Fibroblast of the aortic adventitia (primary cell): Measurements from ENCODE around the gene PODXL2. TPM values are rescaled to one million over a fixed set of nuclear protein-coding genes. Genes with fewer than 3 reads are reported as not detected.

Experiments used
- DNase-seq: peaks from one replicate; pipeline ENCODE4 v3.0.0-alpha.2; 2010; ENCODE audit warnings: low read depth
- H3K4me3 ChIP-seq: 2 replicates; pipeline ENCODE4 v1.5.1; 2011; ENCODE audit warnings: low read depth, mild to moderate bottlenecking, control low read depth, low read length, moderate library complexity
- CTCF ChIP-seq: IDR thresholded peaks from 2 replicates; pipeline ENCODE4 v1.5.1; 2011; ENCODE audit warnings: mild to moderate bottlenecking, low read length, control low read depth, inconsistent platforms; ENCODE audit not compliant: insufficient read depth
- total RNA-seq: library from RNA; depleted of rRNA; stranded (reverse); fragments of >200 nt; gene quantifications from 2 replicates; pipeline ENCODE4 v1.2.3, GENCODE V29; 2012; ENCODE audit warnings: low replicate concordance

PODXL2 gene
- total RNA-seq, 1 donor = 1.3 TPM

GRCh38 chr3:127665586-127665985 lies 36.6 kb downstream of the PODXL2 start:
- no peak for DNase-seq
- no peak for TF ChIP-seq CTCF
- H3K4me3 ChIP-seq = no peak overlapping the region

- no peak for TF ChIP-seq CTCF
- H3K4me3 ChIP-seq = no peak overlapping the region
- DNase-seq = no peak
Measured at GRCh38 chr3:127666676-127667075, 37.7 kb downstream of the PODXL2 start.

GRCh38 chr3:127667119-127667681 lies 38.2 kb downstream of the PODXL2 start:
- no peak for TF ChIP-seq CTCF
- no peak overlapping the region for H3K4me3 ChIP-seq
- DNase-seq = no peak

GRCh38 chr3:127668906-127669305 lies 39.9 kb downstream of the PODXL2 start:
- no peak overlapping the region for H3K4me3 ChIP-seq
- no peak for TF ChIP-seq CTCF
- DNase-seq = no peak

GRCh38 chr3:127669541-127670228 lies 40.7 kb downstream of the PODXL2 start:
- no peak for TF ChIP-seq CTCF
- no peak overlapping the region for H3K4me3 ChIP-seq
- no peak for DNase-seq

GRCh38 chr3:127670229-127670559 lies 41.2 kb downstream of the PODXL2 start:
- no peak overlapping the region for H3K4me3 ChIP-seq
- TF ChIP-seq CTCF = no peak
- no peak for DNase-seq
